ENCODE data around the gene BHLHE41. TPM values are rescaled to one million over a fixed set of nuclear protein-coding genes. Genes with fewer than 3 reads are reported as not detected.

BHLHE41 gene
- polyA plus RNA-seq, 4 donors, result 0.54 to 9.7 (median 1.0) TPM

GRCh38 chr12:26158078-26158764 is 33.4 kb upstream of the BHLHE41 start:
- DNase-seq, result no peak
- FAIRE-seq, result no peak
- Histone ChIP-seq H3K27me3 (ENCODE audit: control insufficient read depth in 3 of 3, insufficient read depth in 3 of 3, low read length in 3 of 3) (no peaks in the 10 kb centered on the region), H3K9me3 (ENCODE audit: control insufficient read depth in 2 of 2, insufficient read depth in 1 of 2, low read depth in 1 of 2, low read length in 1 of 2) (no peaks in the 10 kb centered on the region), H3K36me3 (ENCODE audit: control insufficient read depth in 3 of 3, insufficient read depth in 2 of 3, low read depth in 1 of 3, low read length in 3 of 3) (no peaks in the 10 kb centered on the region), H3K4me3 (ENCODE audit: low read depth in 1 of 3, low read length in 3 of 3) (no peak overlapping the region), H3K4me1 (ENCODE audit: control insufficient read depth in 3 of 3, insufficient read depth in 2 of 3, low read depth in 1 of 3, low read length in 2 of 3) (peaks cover 0 to 4% (median 3%) of the 10 kb centered on the region in 3 donors), H3K27ac (ENCODE audit: low read depth in 1 of 3, low read length in 2 of 3) (no peak overlapping the region)
- WGBS, 3 donors, result 65 to 76% (median 67%) methylated on average over 3 of the region's 3 CpGs

- FAIRE-seq (peak; percentile 71), DNase-seq (peak; percentile 52 to 67)
- Histone ChIP-seq H3K4me3 (ENCODE audit: low read depth in 1 of 3, low read length in 3 of 3) (no peak overlapping the region), H3K4me1 (ENCODE audit: control insufficient read depth in 3 of 3, insufficient read depth in 2 of 3, low read depth in 1 of 3, low read length in 2 of 3) (peaks cover 2 to 4% (median 3%) of the 10 kb centered on the region in 3 donors), H3K27me3 (ENCODE audit: control insufficient read depth in 3 of 3, insufficient read depth in 3 of 3, low read length in 3 of 3) (no peaks in the 10 kb centered on the region), H3K9me3 (ENCODE audit: control insufficient read depth in 2 of 2, insufficient read depth in 1 of 2, low read depth in 1 of 2, low read length in 1 of 2) (no peaks in the 10 kb centered on the region), H3K27ac (ENCODE audit: low read depth in 1 of 3, low read length in 2 of 3) (peak overlapping the region in 1 of 3 donors; percentile 41), H3K36me3 (ENCODE audit: control insufficient read depth in 3 of 3, insufficient read depth in 2 of 3, low read depth in 1 of 3, low read length in 3 of 3) (no peaks in the 10 kb centered on the region)
- WGBS, 3 donors, result 6 to 44% (median 19%) methylated on average over 3 of the region's 3 CpGs
Observed at GRCh38 chr12:26157001-26157400, 32.2 kb upstream of the BHLHE41 start.

GRCh38 chr12:26156201-26156871 is 31.5 kb upstream of the BHLHE41 start:
- Histone ChIP-seq H3K4me3 (ENCODE audit: low read depth in 1 of 3, low read length in 3 of 3) (no peak overlapping the region), H3K4me1 (ENCODE audit: control insufficient read depth in 3 of 3, insufficient read depth in 2 of 3, low read depth in 1 of 3, low read length in 2 of 3) (peaks cover 2 to 4% (median 3%) of the 10 kb centered on the region in 3 donors), H3K36me3 (ENCODE audit: control insufficient read depth in 3 of 3, insufficient read depth in 2 of 3, low read depth in 1 of 3, low read length in 3 of 3) (no peaks in the 10 kb centered on the region), H3K27ac (ENCODE audit: low read depth in 1 of 3, low read length in 2 of 3) (peak overlapping the region in 1 of 3 donors; percentile 57), H3K27me3 (ENCODE audit: control insufficient read depth in 3 of 3, insufficient read depth in 3 of 3, low read length in 3 of 3) (no peaks in the 10 kb centered on the region), H3K9me3 (ENCODE audit: control insufficient read depth in 2 of 2, insufficient read depth in 1 of 2, low read depth in 1 of 2, low read length in 1 of 2) (no peaks in the 10 kb centered on the region)
- DNase-seq (no peak), FAIRE-seq (no peak)
- WGBS, 3 donors, result 70 to 74% (median 74%) methylated on average over 17 of the region's 17 CpGs

- H3K36me3 ChIP-seq (ENCODE audit: control insufficient read depth in 3 of 3, insufficient read depth in 2 of 3, low read depth in 1 of 3, low read length in 3 of 3), result no peaks in the 10 kb centered on the region
- 49 to 61% (median 49%) methylated on average over 5 of the region's 5 CpGs for WGBS, 3 donors
- no peak for FAIRE-seq
Observed at GRCh38 chr12:26153421-26154154, 28.8 kb upstream of the BHLHE41 start.

GRCh38 chr12:26152507-26153102 is 27.8 kb upstream of the BHLHE41 start:
- peak; percentile 6 to 42 for DNase-seq
- peak overlapping the region in 1 of 3 donors; percentile 28 for H3K27ac ChIP-seq (ENCODE audit: low read depth in 1 of 3, low read length in 2 of 3)
- WGBS, 3 donors, result 45 to 74% (median 62%) methylated on average over 2 of the region's 2 CpGs
- peaks cover 2 to 4% (median 3%) of the 10 kb centered on the region in 3 donors for H3K4me1 ChIP-seq (ENCODE audit: control insufficient read depth in 3 of 3, insufficient read depth in 2 of 3, low read depth in 1 of 3, low read length in 2 of 3)
- H3K36me3 ChIP-seq (ENCODE audit: control insufficient read depth in 3 of 3, insufficient read depth in 2 of 3, low read depth in 1 of 3, low read length in 3 of 3), result no peaks in the 10 kb centered on the region
- H3K4me3 ChIP-seq (ENCODE audit: low read depth in 1 of 3, low read length in 3 of 3), result no peak overlapping the region
- no peaks in the 10 kb centered on the region for H3K9me3 ChIP-seq (ENCODE audit: control insufficient read depth in 2 of 2, insufficient read depth in 1 of 2, low read depth in 1 of 2, low read length in 1 of 2)
- no peaks in the 10 kb centered on the region for H3K27me3 ChIP-seq (ENCODE audit: control insufficient read depth in 3 of 3, insufficient read depth in 3 of 3, low read length in 3 of 3)
- no peak for FAIRE-seq

More at GRCh38 chr12:26153421-26154154, 28.8 kb upstream of the BHLHE41 start:
- Histone ChIP-seq H3K9me3 (ENCODE audit: control insufficient read depth in 2 of 2, insufficient read depth in 1 of 2, low read depth in 1 of 2, low read length in 1 of 2) (no peaks in the 10 kb centered on the region), H3K4me3 (ENCODE audit: low read depth in 1 of 3, low read length in 3 of 3) (no peak overlapping the region), H3K27ac (ENCODE audit: low read depth in 1 of 3, low read length in 2 of 3) (peak overlapping the region in 1 of 3 donors; percentile 35), H3K27me3 (ENCODE audit: control insufficient read depth in 3 of 3, insufficient read depth in 3 of 3, low read length in 3 of 3) (no peaks in the 10 kb centered on the region), H3K4me1 (ENCODE audit: control insufficient read depth in 3 of 3, insufficient read depth in 2 of 3, low read depth in 1 of 3, low read length in 2 of 3) (peaks cover 2 to 4% (median 3%) of the 10 kb centered on the region in 3 donors)
- DNase-seq, result peak; percentile 37 to 85

GRCh38 chr12:26150736-26151450 is 26.1 kb upstream of the BHLHE41 start:
- Histone ChIP-seq H3K9me3 (ENCODE audit: control insufficient read depth in 2 of 2, insufficient read depth in 1 of 2, low read depth in 1 of 2, low read length in 1 of 2) (no peaks in the 10 kb centered on the region), H3K27ac (ENCODE audit: low read depth in 1 of 3, low read length in 2 of 3) (no peak overlapping the region), H3K4me1 (ENCODE audit: control insufficient read depth in 3 of 3, insufficient read depth in 2 of 3, low read depth in 1 of 3, low read length in 2 of 3) (peaks cover 0 to 4% (median 2%) of the 10 kb centered on the region in 3 donors), H3K36me3 (ENCODE audit: control insufficient read depth in 3 of 3, insufficient read depth in 2 of 3, low read depth in 1 of 3, low read length in 3 of 3) (no peaks in the 10 kb centered on the region), H3K4me3 (ENCODE audit: low read depth in 1 of 3, low read length in 3 of 3) (no peak overlapping the region), H3K27me3 (ENCODE audit: control insufficient read depth in 3 of 3, insufficient read depth in 3 of 3, low read length in 3 of 3) (no peaks in the 10 kb centered on the region)
- FAIRE-seq (no peak), DNase-seq (no peak)
- WGBS, 3 donors, result 56 to 80% (median 68%) methylated on average over 2 of the region's 2 CpGs

GRCh38 chr12:26149968-26150500 is 25.2 kb upstream of the BHLHE41 start:
- WGBS, 3 donors, result 25 to 48% (median 31%) methylated on average over 5 of the region's 5 CpGs
- Histone ChIP-seq H3K4me1 (ENCODE audit: control insufficient read depth in 3 of 3, insufficient read depth in 2 of 3, low read depth in 1 of 3, low read length in 2 of 3) (peaks cover 0 to 4% (median 2%) of the 10 kb centered on the region in 3 donors), H3K27me3 (ENCODE audit: control insufficient read depth in 3 of 3, insufficient read depth in 3 of 3, low read length in 3 of 3) (no peaks in the 10 kb centered on the region), H3K4me3 (ENCODE audit: low read depth in 1 of 3, low read length in 3 of 3) (no peak overlapping the region), H3K36me3 (ENCODE audit: control insufficient read depth in 3 of 3, insufficient read depth in 2 of 3, low read depth in 1 of 3, low read length in 3 of 3) (no peaks in the 10 kb centered on the region), H3K27ac (ENCODE audit: low read depth in 1 of 3, low read length in 2 of 3) (no peak overlapping the region), H3K9me3 (ENCODE audit: control insufficient read depth in 2 of 2, insufficient read depth in 1 of 2, low read depth in 1 of 2, low read length in 1 of 2) (no peaks in the 10 kb centered on the region)
- DNase-seq (peak in 1 of 2 donors; percentile 8), FAIRE-seq (no peak)

All from small intestine (tissue), 7 donors.